ENCODE results near the gene ZFP30. TPM values are rescaled to one million over a fixed set of nuclear protein-coding genes. Genes with fewer than 3 reads are reported as not detected.

The ZFP30 gene
- total RNA-seq, 4 donors from 2014 or later: 10.1 to 24.5 (median 18.4) TPM

GRCh38 chr19:37565370-37565669, 89.9 kb downstream of the ZFP30 start:
- Histone ChIP-seq H3K4me3 (no peak overlapping the region), H3K27me3 (no peaks in the 10 kb centered on the region), H3K9me3 (peaks cover 0 to 30% (median 0%) of the 10 kb centered on the region in 4 donors), H3K36me3 (peaks cover 25 to 90% (median 65%) of the 10 kb centered on the region in 4 donors), H3K27ac (replicated peaks in 1 of 4) (no peak overlapping the region), H3K4me1 (no peaks in the 10 kb centered on the region)
- TF ChIP-seq EP300 (IDR thresholded peaks at IDR 0.05) (no peak), POLR2A (IDR thresholded peaks at IDR 0.05; ENCODE audit: low read depth) (no peak), CTCF (IDR thresholded peaks at IDR 0.05) (no peak), POLR2AphosphoS5 (IDR thresholded peaks at IDR 0.05) (no peak)
- intact Hi-C loops (cut with DNase I): loop anchor here (10.0 kb wide), 1 partner anchor 691 kb away; no protein-coding TSS in a partner anchor
- no peak for DNase-seq (ENCODE audit: extremely low spot score)

DNA sequence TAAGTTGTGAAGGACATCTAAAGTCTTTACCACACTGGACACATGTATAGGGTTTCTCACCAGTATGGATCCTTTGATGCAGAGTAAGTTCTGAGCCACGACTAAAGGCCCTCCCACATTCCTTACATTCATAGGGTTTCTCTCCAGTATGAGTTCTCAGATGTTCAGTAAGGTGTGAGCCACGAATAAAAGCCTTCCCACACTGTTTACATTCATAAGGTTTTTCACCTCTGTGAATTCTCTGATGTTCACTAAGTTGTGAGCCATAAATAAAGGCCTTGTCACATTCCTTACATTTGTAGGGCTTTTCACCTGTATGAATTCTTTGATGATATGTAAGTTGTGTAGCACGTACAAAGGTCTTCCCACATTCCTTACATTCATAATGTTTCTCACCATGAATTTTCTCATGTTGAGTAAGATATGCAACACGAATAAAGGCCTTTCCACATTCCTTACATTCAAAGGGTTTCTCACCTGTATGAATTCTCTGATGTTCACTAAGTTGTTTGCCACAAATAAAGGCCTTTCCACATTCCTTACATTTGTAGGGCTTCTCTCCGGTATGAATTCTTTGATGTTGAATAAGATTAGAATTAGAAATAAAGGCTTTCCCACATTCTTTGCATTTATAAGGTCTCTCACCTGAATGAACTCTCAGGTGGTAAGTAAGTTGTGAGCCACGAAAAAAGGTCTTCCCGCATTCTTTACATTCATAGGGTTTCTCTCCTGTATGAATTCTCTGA, 90.5 kb downstream of the ZFP30 start:
- intact Hi-C loops (cut with DNase I): loop anchor here (10.0 kb wide), 1 partner anchor 690 kb away; no protein-coding TSS in a partner anchor
- DNase-seq (ENCODE audit: extremely low spot score): no peak
- no peak overlapping the region for H3K4me3 ChIP-seq
- no peaks in the 10 kb centered on the region for H3K27me3 ChIP-seq
- no peak overlapping the region for H3K27ac ChIP-seq (replicated peaks in 1 of 4)
- peaks cover 0 to 30% (median 0%) of the 10 kb centered on the region in 4 donors for H3K9me3 ChIP-seq
- no peak for TF ChIP-seq EP300 (IDR thresholded peaks at IDR 0.05)
- no peak for TF ChIP-seq POLR2A (IDR thresholded peaks at IDR 0.05; ENCODE audit: low read depth)
- TF ChIP-seq POLR2AphosphoS5 (IDR thresholded peaks at IDR 0.05): no peak
- TF ChIP-seq CTCF (IDR thresholded peaks at IDR 0.05): no peak
- H3K36me3 ChIP-seq: peaks cover 25 to 90% (median 60%) of the 10 kb centered on the region in 4 donors
- 92% methylated on average over 7 of the region's 7 CpGs for WGBS
- no peaks in the 10 kb centered on the region for H3K4me1 ChIP-seq

Small RNA genes within 50 kb of the gene (small RNA-seq; reads per million reads assigned to genes)
- 0 reads per million in 3 donors for gene SELENOKP1

Other genes with a start within 250 kb of the ZFP30 start
- 10 to 100 TPM in 1 of 4 donors, 1 to 10 TPM in 3; 5.6 to 11.6 (median 7.7) TPM for gene ZNF569, start 188.0 kb downstream of the ZFP30 start, total RNA-seq
- gene ZNF570, start 186.1 kb downstream of the ZFP30 start, total RNA-seq: 10 to 100 TPM in 1 of 4 donors, 1 to 10 TPM in 3; 7.8 to 10.9 (median 8.9) TPM
- gene ZNF793, start 148.5 kb downstream of the ZFP30 start, total RNA-seq: 1 to 10 TPM; 3.0 to 7.1 (median 5.3) TPM
- 1 to 10 TPM; 2.8 to 4.7 (median 4.3) TPM for gene ZNF571, start 60.7 kb downstream of the ZFP30 start, total RNA-seq
- gene ZNF540, start 60.6 kb downstream of the ZFP30 start, total RNA-seq: 1 to 10 TPM; 1.6 to 5.4 (median 2.5) TPM
- 1 to 10 TPM; 2.3 to 8.8 (median 6.7) TPM for gene ZNF607, start 64.3 kb upstream of the ZFP30 start, total RNA-seq
- 10 to 100 TPM in 1 of 4 donors, 1 to 10 TPM in 3; 5.8 to 12.1 (median 7.6) TPM for gene ZNF573, start 124.1 kb upstream of the ZFP30 start, total RNA-seq